SW 1271 (cell line): ENCODE data around the gene ZBTB48.

Source experiments
- DNase-seq, 2 experiments: peaks; one replicate each; lab custom pipeline; 2025; lab: John Stamatoyannopoulos, UW

The ZBTB48 gene

GRCh38 chr1:6572653-6573383 lies 7.0 kb upstream of the ZBTB48 start:
- DNase-seq: no peak

GRCh38 chr1:6574025-6574620 lies 5.7 kb upstream of the ZBTB48 start:
- DNase-seq: no peak

- no peak for DNase-seq
These were observed 5.0 kb upstream of the ZBTB48 start for GRCh38 chr1:6574818-6575217.

GRCh38 chr1:6577831-6578525 lies 1.8 kb upstream of the ZBTB48 start:
- no peak for DNase-seq

DNA sequence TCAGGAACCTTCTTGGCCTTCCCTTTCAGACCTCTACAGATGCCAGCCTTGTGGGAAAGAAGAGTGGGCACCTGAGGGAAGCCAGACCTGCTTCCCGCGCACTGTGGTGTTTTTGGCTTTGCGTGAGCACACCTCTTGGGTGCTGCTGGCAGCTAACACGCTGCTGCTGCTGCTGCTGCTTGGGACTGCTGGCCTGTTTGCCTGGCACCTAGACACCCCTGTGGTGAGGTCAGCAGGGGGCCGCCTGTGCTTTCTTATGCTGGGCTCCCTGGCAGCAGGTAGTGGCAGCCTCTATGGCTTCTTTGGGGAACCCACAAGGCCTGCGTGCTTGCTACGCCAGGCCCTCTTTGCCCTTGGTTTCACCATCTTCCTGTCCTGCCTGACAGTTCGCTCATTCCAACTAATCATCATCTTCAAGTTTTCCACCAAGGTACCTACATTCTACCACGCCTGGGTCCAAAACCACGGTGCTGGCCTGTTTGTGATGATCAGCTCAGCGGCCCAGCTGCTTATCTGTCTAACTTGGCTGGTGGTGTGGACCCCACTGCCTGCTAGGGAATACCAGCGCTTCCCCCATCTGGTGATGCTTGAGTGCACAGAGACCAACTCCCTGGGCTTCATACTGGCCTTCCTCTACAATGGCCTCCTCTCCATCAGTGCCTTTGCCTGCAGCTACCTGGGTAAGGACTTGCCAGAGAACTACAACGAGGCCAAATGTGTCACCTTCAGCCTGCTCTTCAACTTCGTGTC lies 995 bp upstream of the ZBTB48 start:
- DNase-seq: no peak

DNA sequence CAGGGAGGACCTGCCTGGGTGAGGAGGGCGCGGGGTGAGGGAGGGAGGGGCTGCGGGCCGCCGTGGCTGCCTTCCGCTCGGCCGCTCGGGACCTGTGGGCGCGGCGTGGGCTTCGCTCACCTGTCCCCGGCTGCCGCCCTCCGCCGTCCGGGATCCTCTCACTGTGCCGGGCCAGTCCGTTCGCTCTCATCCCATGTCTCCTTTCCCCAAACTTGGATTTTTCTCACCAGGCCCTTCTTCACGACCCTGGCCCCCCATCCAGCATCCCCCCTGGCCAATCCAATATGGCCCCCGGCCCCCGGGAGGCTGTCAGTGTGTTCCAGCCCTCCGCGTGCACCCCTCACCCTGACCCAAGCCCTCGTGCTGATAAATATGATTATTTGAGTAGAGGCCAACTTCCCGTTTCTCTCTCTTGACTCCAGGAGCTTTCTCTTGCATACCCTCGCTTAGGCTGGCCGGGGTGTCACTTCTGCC lies 362 bp downstream of the ZBTB48 start:
- DNase-seq: no peak

DNA sequence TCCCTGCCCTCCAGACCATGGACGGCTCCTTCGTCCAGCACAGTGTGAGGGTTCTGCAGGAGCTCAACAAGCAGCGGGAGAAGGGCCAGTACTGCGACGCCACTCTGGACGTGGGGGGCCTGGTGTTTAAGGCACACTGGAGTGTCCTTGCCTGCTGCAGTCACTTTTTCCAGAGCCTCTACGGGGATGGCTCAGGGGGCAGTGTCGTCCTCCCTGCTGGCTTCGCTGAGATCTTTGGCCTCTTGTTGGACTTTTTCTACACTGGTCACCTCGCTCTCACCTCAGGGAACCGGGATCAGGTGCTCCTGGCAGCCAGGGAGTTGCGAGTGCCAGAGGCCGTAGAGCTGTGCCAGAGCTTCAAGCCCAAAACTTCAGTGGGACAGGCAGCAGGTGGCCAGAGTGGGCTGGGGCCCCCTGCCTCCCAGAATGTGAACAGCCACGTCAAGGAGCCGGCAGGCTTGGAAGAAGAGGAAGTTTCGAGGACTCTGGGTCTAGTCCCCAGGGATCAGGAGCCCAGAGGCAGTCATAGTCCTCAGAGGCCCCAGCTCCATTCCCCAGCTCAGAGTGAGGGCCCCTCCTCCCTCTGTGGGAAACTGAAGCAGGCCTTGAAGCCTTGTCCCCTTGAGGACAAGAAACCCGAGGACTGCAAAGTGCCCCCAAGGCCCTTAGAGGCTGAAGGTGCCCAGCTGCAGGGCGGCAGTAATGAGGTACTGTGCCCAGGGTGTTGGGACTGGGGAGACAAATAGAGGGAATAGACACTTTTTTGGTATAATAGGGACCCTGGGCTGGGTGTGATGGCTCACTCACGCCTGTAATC lies 1.0 kb downstream of the ZBTB48 start:
- no peak for DNase-seq

DNA sequence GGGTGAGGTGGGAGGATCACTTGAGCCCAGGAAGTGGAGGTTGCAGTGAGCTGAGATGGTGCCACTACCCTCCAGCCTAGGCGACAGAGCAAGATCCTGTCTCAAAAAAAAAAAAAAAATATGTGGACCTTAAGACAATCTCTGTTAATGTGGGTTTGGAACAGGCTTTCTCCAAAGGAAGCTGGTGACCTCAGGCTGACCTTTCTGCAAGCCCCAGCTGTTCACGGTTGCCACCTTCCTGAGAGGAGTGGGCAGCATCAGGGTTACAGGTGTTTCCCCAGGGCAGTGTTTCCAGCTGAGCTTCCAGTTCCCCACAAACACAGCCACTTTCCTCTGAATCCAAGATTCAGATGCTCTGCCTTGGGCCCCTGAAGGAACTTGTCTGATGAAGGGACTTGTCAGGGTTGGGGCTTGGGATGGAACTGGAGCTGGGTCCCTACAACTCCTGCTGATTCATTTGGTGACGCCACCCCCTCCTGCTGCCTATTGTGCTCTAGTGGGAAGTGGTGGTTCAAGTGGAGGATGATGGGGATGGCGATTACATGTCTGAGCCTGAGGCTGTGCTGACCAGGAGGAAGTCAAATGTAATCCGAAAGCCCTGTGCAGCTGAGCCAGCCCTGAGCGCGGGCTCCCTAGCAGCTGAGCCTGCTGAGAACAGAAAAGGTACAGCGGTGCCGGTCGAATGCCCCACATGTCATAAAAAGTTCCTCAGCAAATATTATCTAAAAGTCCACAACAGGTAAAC lies 1.9 kb downstream of the ZBTB48 start:
- no peak for DNase-seq

DNA sequence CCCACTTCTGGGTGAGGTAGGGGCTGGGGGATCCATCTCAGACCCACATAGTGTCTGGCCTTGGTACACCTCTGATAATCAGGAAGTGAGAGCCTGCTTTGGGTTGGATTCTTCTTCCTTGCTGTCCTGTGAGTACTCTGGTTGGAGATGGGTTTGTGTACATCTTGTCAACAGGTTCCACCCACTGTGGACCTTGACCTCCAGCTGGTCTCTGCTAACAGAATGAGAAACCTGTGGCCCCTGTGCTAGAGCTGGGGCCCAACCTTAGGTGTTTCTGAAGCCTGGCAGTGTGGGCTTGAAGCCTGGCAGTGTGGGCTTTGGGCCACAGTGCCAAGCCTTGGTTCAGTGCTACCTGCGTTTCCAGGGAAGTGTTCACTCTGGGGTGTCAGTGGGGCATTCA lies 2.6 kb downstream of the ZBTB48 start:
- no peak for DNase-seq

- no peak for DNase-seq
These were observed 4.6 kb downstream of the ZBTB48 start for GRCh38 chr1:6584126-6585080.

GRCh38 chr1:6585081-6585722 lies 5.4 kb downstream of the ZBTB48 start:
- no peak for DNase-seq

- DNase-seq: no peak
These were observed 6.0 kb downstream of the ZBTB48 start for GRCh38 chr1:6585841-6586240.

DNA sequence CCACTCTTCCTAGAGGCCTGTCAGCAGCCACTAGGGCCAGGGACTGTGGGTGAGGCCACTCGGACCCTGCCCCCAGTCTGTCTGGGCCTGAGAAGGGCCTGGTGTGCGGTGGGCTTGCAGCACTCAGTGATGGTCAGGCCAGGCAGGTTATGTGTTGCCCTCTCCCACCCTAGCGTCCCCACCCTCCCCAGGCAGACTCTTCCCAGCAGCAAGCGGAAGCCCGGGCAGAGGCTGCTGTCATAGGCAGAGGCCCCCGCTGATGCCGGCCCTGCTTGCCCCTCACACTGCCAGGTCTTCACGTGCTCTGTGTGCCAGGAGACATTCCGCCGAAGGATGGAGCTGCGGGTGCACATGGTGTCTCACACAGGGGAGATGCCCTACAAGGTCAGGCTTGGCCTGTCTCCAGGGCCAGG lies 6.6 kb downstream of the ZBTB48 start:
- no peak for DNase-seq

- DNase-seq: no peak
These were observed 7.6 kb downstream of the ZBTB48 start for GRCh38 chr1:6587261-6588005.

DNA sequence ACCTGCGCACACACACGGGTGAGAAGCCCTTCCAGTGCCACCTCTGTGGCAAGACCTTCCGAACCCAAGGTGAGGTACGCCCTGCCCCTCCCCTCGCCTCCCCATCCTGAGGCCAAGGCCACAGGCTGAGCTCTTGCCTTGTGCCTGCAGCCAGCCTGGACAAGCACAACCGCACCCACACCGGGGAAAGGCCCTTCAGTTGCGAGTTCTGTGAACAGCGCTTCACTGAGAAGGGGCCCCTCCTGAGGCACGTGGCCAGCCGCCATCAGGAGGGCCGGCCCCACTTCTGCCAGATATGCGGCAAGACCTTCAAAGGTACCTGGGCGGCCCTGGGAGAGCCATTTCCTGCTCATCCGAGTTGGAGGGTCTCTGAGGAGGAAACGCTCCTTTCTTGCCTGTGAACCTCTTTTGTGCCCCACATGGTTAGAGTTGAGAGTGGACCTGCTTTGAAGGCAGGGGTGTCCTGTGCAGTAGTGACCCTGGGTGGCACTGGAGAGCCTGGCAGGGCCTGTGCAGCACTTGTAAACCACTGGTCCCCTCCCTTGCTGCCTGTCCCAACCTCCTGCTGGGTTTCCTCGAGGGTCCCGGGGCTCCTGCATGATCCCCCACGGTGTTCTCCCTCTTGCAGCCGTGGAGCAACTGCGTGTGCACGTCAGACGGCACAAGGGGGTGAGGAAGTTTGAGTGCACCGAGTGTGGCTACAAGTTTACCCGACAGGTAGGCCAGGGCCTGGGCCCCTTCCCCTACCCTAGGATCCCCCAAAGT lies 8.5 kb downstream of the ZBTB48 start:
- DNase-seq: no peak

DNA sequence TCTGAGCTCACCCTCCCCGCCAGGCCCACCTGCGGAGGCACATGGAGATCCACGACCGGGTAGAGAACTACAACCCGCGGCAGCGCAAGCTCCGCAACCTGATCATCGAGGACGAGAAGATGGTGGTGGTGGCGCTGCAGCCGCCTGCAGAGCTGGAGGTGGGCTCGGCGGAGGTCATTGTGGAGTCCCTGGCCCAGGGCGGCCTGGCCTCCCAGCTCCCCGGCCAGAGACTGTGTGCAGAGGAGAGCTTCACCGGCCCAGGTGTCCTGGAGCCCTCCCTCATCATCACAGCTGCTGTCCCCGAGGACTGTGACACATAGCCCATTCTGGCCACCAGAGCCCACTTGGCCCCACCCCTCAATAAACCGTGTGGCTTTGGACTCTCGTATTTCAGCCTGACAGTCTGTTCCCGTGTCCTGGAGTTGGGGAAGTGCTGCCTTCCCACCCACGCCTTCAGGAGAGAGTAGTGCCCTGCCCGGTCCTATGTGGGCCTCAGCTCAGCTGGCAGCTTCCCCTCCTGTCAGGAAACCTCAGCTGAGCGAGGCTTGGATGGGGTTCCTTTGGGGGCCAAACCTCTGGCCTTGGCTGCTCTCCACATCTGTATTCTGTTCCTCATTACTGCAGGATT lies 9.2 kb downstream of the ZBTB48 start:
- no peak for DNase-seq

- DNase-seq: no peak
These were observed 10.3 kb downstream of the ZBTB48 start for GRCh38 chr1:6590046-6590445.
